Right atrium auricular region (tissue), 2 donors: ENCODE results near the gene DNAH8. TPM values are rescaled to one million over a fixed set of nuclear protein-coding genes. Genes with fewer than 3 reads are reported as not detected.
A peak's percentile ranks its signal among the peaks of the same experiment; 100 is the strongest.

Experiments
- DNase-seq: peaks from one replicate; pipeline ENCODE4 v3.0.0-alpha.2; 2019; ENCODE audit warnings: low spot score
- H3K27ac ChIP-seq, 2 donors: fragments of 200-600 bp; sonication (generic); 1 replicate in 1 of 2; 2 replicates in 1 of 2; pipeline ENCODE4 v1.5.1; 2016 to 2019
- H3K27me3 ChIP-seq, 2 donors: fragments of 200-600 bp; sonication (generic); one replicate each; pipeline versions ENCODE4 v1.5.1 to v1.6.0; 2017 to 2019
- H3K36me3 ChIP-seq: fragments of 200-600 bp; sonication (generic); one replicate; pipeline ENCODE4 v1.5.1; 2016
- H3K4me1 ChIP-seq, 2 donors: fragments of 200-600 bp; sonication (generic); one replicate each; pipeline versions ENCODE4 v1.5.1 to v1.6.0; 2017 to 2019
- H3K4me3 ChIP-seq, 2 donors: fragments of 200-600 bp; sonication (generic); 1 replicate in 1 of 2; 2 replicates in 1 of 2; pipeline ENCODE4 v1.5.1; 2017 to 2019; ENCODE audit warnings: mild to moderate bottlenecking in 1 of 2, moderate library complexity in 1 of 2
- H3K9me3 ChIP-seq, 2 donors: fragments of 200-600 bp; sonication (generic); one replicate each; pipeline ENCODE4 v1.5.1; 2019
- total RNA-seq, 2 donors: library from RNA; depleted of rRNA; stranded (reverse); fragments of >200 nt; gene quantifications; one replicate each; pipeline ENCODE4 v1.1.0, GENCODE V29; 2016
- TF ChIP-seq, protein P1 (sequence below), 2 donors: fragments of 200-600 bp; sonication (generic); IDR thresholded peaks; one replicate each; pipeline ENCODE4 v1.5.1; 2019; ENCODE audit warnings: antibody characterized with exemption in 2 of 2

DNAH8 gene
- total RNA-seq, 2 donors from 2014 or later: 0.04 TPM; not detected in 1

DNA sequence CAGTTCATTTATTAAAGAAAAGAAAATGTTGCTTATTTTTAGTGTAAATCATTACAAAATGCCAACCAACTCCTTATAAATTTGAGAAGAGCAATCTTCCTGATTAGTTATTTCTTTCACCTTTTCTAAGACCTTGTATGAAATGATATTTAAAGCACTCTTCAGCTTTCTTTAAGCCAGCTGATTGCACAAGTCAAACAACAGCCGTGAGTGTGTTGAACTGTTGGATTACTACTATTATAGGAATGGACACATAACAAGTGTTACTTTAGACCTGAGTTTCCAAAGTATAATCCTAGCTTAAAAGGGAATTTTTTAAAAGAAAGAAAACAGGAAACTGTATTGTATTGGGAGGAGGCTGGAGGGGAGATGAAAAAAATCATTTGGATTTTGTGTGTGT lies 306.7 kb downstream of the DNAH8 start:
- Histone ChIP-seq H3K9me3 (no peaks in the 10 kb centered on the region), H3K4me1 (no peaks in the 10 kb centered on the region), H3K27me3 (no peaks in the 10 kb centered on the region), H3K36me3 (no peaks in the 10 kb centered on the region), H3K4me3 (no peak overlapping the region), H3K27ac (no peak overlapping the region)
- TF ChIP-seq, protein P1, sequence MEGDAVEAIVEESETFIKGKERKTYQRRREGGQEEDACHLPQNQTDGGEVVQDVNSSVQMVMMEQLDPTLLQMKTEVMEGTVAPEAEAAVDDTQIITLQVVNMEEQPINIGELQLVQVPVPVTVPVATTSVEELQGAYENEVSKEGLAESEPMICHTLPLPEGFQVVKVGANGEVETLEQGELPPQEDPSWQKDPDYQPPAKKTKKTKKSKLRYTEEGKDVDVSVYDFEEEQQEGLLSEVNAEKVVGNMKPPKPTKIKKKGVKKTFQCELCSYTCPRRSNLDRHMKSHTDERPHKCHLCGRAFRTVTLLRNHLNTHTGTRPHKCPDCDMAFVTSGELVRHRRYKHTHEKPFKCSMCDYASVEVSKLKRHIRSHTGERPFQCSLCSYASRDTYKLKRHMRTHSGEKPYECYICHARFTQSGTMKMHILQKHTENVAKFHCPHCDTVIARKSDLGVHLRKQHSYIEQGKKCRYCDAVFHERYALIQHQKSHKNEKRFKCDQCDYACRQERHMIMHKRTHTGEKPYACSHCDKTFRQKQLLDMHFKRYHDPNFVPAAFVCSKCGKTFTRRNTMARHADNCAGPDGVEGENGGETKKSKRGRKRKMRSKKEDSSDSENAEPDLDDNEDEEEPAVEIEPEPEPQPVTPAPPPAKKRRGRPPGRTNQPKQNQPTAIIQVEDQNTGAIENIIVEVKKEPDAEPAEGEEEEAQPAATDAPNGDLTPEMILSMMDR (IDR thresholded peaks at IDR 0.05): no peak
- no peak for DNase-seq

- TF ChIP-seq, protein P1 (IDR thresholded peaks at IDR 0.05): no peak
- no peaks in the 10 kb centered on the region for H3K36me3 ChIP-seq
Observed at GRCh38 chr6:39026175-39026574, 311.1 kb downstream of the DNAH8 start.

GRCh38 chr6:39029156-39030011 lies 314.3 kb downstream of the DNAH8 start:
- no peaks in the 10 kb centered on the region for H3K27me3 ChIP-seq
- no peaks in the 10 kb centered on the region for H3K4me1 ChIP-seq
- TF ChIP-seq, protein P1 (IDR thresholded peaks at IDR 0.05): peak; percentile 49 to 61
- no peaks in the 10 kb centered on the region for H3K36me3 ChIP-seq
- no peaks in the 10 kb centered on the region for H3K9me3 ChIP-seq
- H3K27ac ChIP-seq: no peak overlapping the region
- no peak for DNase-seq
- H3K4me3 ChIP-seq: no peak overlapping the region

More at GRCh38 chr6:39026175-39026574, 311.1 kb downstream of the DNAH8 start:
- Histone ChIP-seq H3K27me3 (no peaks in the 10 kb centered on the region), H3K4me3 (no peak overlapping the region), H3K9me3 (no peaks in the 10 kb centered on the region), H3K27ac (no peak overlapping the region), H3K4me1 (no peaks in the 10 kb centered on the region)
- no peak for DNase-seq

DNA sequence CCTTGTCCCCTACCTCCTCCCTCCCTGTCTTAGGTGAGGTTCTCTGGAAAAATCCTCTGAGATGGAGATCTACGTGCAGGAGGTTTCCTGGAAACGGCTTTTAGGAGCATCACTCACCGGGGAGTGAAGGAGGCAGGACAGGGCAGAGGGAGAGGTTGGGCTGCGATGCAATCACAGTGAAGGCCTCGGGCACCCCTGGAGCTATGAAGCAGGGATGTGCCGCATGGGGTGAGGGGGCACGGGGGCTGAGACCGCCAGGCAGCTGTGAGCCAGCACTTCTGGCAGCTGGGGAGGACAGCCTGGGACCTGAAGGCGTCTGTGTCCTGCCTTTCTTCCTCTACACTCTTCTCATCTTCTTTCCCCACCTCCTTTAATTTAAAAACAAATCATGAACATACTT lies 320.6 kb downstream of the DNAH8 start:
- TF ChIP-seq, protein P1 (IDR thresholded peaks at IDR 0.05): no peak
- DNase-seq: no peak
- H3K27ac ChIP-seq: no peak overlapping the region
- H3K4me3 ChIP-seq: no peak overlapping the region
- H3K9me3 ChIP-seq: no peaks in the 10 kb centered on the region
- H3K27me3 ChIP-seq: no peaks in the 10 kb centered on the region
- H3K36me3 ChIP-seq: no peaks in the 10 kb centered on the region
- H3K4me1 ChIP-seq: peaks cover 0 to 9% of the 10 kb centered on the region in 2 donors

- TF ChIP-seq, protein P1 (IDR thresholded peaks at IDR 0.05): no peak
- Histone ChIP-seq H3K27ac (no peak overlapping the region), H3K9me3 (no peaks in the 10 kb centered on the region), H3K4me1 (peaks cover 0 to 9% of the 10 kb centered on the region in 2 donors), H3K4me3 (no peak overlapping the region), H3K36me3 (no peaks in the 10 kb centered on the region), H3K27me3 (no peaks in the 10 kb centered on the region)
- DNase-seq: no peak
Observed at GRCh38 chr6:39037082-39037508, 322.0 kb downstream of the DNAH8 start.
